H1 (cell line): ENCODE results near the gene RAB25. TPM values are rescaled to one million over a fixed set of nuclear protein-coding genes. Genes with fewer than 3 reads are reported as not detected.

Experiments used
- ASH2L ChIP-seq: fragments of 200-600, 300-600 bp; sonication (generic); IDR thresholded peaks from one replicate; pipeline ENCODE4 v1.7.1; 2017; ENCODE audit warnings: low read length
- ATF2 ChIP-seq: IDR thresholded peaks from 2 replicates; pipeline ENCODE4 v1.6.1; 2012; ENCODE audit warnings: low read length, inconsistent platforms
- CBX8 ChIP-seq: fragments of 300-800, 300-1000 bp; sonication (generic); IDR thresholded peaks from 2 replicates; pipeline ENCODE4 v1.7.1; 2016; ENCODE audit warnings: low read depth, low read length, borderline replicate concordance
- CREB1 ChIP-seq: IDR thresholded peaks from 2 replicates; pipeline ENCODE4 v1.6.1; 2012; ENCODE audit warnings: inconsistent platforms
- CTBP2 ChIP-seq: IDR thresholded peaks from 2 replicates; pipeline ENCODE4 v1.7.0; 2011; ENCODE audit warnings: borderline replicate concordance, mild to moderate bottlenecking, moderate library complexity, mixed read lengths, low read length; ENCODE audit not compliant: insufficient read depth, insufficient read length
- EGR1 ChIP-seq: IDR thresholded peaks from 2 replicates; pipeline ENCODE4 v1.6.1; 2011; ENCODE audit warnings: low read depth, low read length, borderline replicate concordance
- EP300 ChIP-seq, 2 experiments: IDR thresholded peaks; 1 replicate in 1 of 2; 2 replicates in 1 of 2; pipeline ENCODE4 v1.6.1; 2011 to 2012; ENCODE audit warnings: low read depth in 2 of 2, low read length in 2 of 2, mild to moderate bottlenecking in 2 of 2, borderline replicate concordance in 1 of 2, inconsistent platforms in 1 of 2, moderate library complexity in 1 of 2
- GTF2F1 ChIP-seq: IDR thresholded peaks from 2 replicates; pipeline ENCODE4 v1.6.1; 2012; ENCODE audit warnings: low read depth, low read length, improper control_type of control experiment, borderline replicate concordance
- HDAC2 ChIP-seq, 2 experiments: fragments of 300-600 bp in 1 of 2; sonication (generic) in 1 of 2; IDR thresholded peaks; 2 replicates each; pipeline ENCODE4 v1.6.1; 2011 to 2012; ENCODE audit warnings: low read depth in 2 of 2, low read length in 2 of 2, mild to moderate bottlenecking in 2 of 2, moderate library complexity in 2 of 2, borderline replicate concordance in 1 of 2, inconsistent platforms in 1 of 2
- JUN ChIP-seq: IDR thresholded peaks from 2 replicates; pipeline ENCODE4 v1.6.1; 2011; ENCODE audit warnings: low read depth, mild to moderate bottlenecking, improper control_type of control experiment, low read length
- MAX ChIP-seq: IDR thresholded peaks from 2 replicates; pipeline ENCODE4 v1.6.1; 2012; ENCODE audit warnings: inconsistent platforms
- NANOG ChIP-seq: IDR thresholded peaks from 2 replicates; pipeline ENCODE4 v1.6.1; 2011; ENCODE audit warnings: low read length, low read depth, mild to moderate bottlenecking, inconsistent platforms; ENCODE audit not compliant: insufficient read depth, poor library complexity, severe bottlenecking
- POLR2A ChIP-seq, 2 experiments: IDR thresholded peaks; 1 replicate in 1 of 2; 2 replicates in 1 of 2; pipeline ENCODE4 v1.6.1; 2011; ENCODE audit warnings: low read depth in 2 of 2, low read length in 2 of 2, mild to moderate bottlenecking in 2 of 2; ENCODE audit errors: control extremely low read depth in 1 of 2
- POLR2AphosphoS5 ChIP-seq: IDR thresholded peaks from 2 replicates; pipeline ENCODE4 v1.6.1; 2011; ENCODE audit warnings: low read depth, low read length
- POU5F1 ChIP-seq: IDR thresholded peaks from 2 replicates; pipeline ENCODE4 v1.6.1; 2011; ENCODE audit warnings: low read depth, mild to moderate bottlenecking, low read length, moderate library complexity
- RAD21 ChIP-seq, 2 experiments: IDR thresholded peaks in 1 of 2; conservative IDR thresholded peaks in 1 of 2; 2 replicates each; pipeline ENCODE4 v1.6.1; 2011; ENCODE audit warnings: low read depth in 2 of 2, low read length in 2 of 2, improper control_type of control experiment in 1 of 2, inconsistent platforms in 1 of 2, mild to moderate bottlenecking in 1 of 2, moderate library complexity in 1 of 2
- SIX5 ChIP-seq: IDR thresholded peaks from 2 replicates; pipeline ENCODE4 v1.6.1; 2011; ENCODE audit warnings: mild to moderate bottlenecking, low read depth, low read length
- SP1 ChIP-seq: IDR thresholded peaks from 2 replicates; pipeline ENCODE4 v1.6.1; 2011; ENCODE audit warnings: low read depth, low read length
- TAF1 ChIP-seq: IDR thresholded peaks from 2 replicates; pipeline ENCODE4 v1.6.1; 2011; ENCODE audit warnings: mild to moderate bottlenecking, low read depth, low read length
- TBP ChIP-seq: IDR thresholded peaks from 2 replicates; pipeline ENCODE4 v1.6.1; 2011; ENCODE audit warnings: low read depth, low read length, improper control_type of control experiment
- TCF12 ChIP-seq: IDR thresholded peaks from 2 replicates; pipeline ENCODE4 v1.6.1; 2011; ENCODE audit warnings: low read depth, mild to moderate bottlenecking, low read length
- YY1 ChIP-seq: IDR thresholded peaks from 2 replicates; pipeline ENCODE4 v1.6.1; 2011; ENCODE audit warnings: low read depth, mild to moderate bottlenecking, low read length
- polyA plus RNA-seq, 7 experiments: library from polyadenylated mRNA; depleted of rRNA in 3 of 7; stranded (reverse) in 5 of 7; unstranded in 2 of 7; fragments of >200 nt in 5 of 7; fragments of 200-250 nt in 2 of 7; gene quantifications; 1 replicate in 5 of 7; 2 replicates in 1 of 7; 4 replicates in 1 of 7; pipeline versions ENCODE4 v1.2.1 to v1.2.3, GENCODE V29; 2011 to 2013; ENCODE audit warnings: missing spikeins in 2 of 7, mixed read lengths in 2 of 7
- total RNA-seq: library from RNA; stranded (reverse); fragmentation: NEBNext Ultra II Directional; extraction: Animal tissue kit (Norgen Biotek cat#: 25700); gene quantifications from 2 replicates; pipeline ENCODE4 v1.2.1, GENCODE V29; 2021

The RAB25 gene
- total and polyA plus RNA-seq, 2 of the 8 experiments (the other 6 are each of a cell fraction or from before 2014, with no cell fraction given): 34.8 to 98.2 TPM

GRCh38 chr1:156082309-156083091 lies 21.5 kb downstream of the RAB25 start, which contains the start of gene MEX3A (continued):
- TF ChIP-seq EP300 (IDR thresholded peaks at IDR 0.05; ENCODE audit: borderline replicate concordance in 1 of 2, low read depth in 2 of 2, low read length in 2 of 2) (peak in 1 of 2 experiments; percentile 60; a peak in 1 of 3 replicates), CBX8 (no peak), GTF2F1 (peak; percentile 39; the same call in 1 of the 2 replicates), POLR2A (IDR thresholded peaks at IDR 0.05; ENCODE audit: control extremely low read depth in 1 of 2, low read depth in 2 of 2, low read length in 2 of 2) (peak; percentile 48 to 54; a peak in 2 of 3 replicates), RAD21 (IDR thresholded peaks at IDR 0.05 in 1 of 2, conservative IDR thresholded peaks at IDR 0.05 in 1 of 2; ENCODE audit: low read depth in 2 of 2, low read length in 2 of 2) (no peak), POLR2AphosphoS5 (peak; percentile 88), EGR1 (peak; percentile 82), ASH2L (peak; percentile 76), JUN (peak; percentile 32; the same call in 1 of the 2 replicates), SIX5 (peak; percentile 84), SP1 (peak; percentile 42; the same call in 1 of the 2 replicates), TAF1 (peak; percentile 61), CTBP2 (peak; percentile 55), CREB1 (peak; percentile 47; the same call in 1 of the 2 replicates), MAX (peak; percentile 36), YY1 (peak; percentile 48; the same call in 1 of the 2 replicates), POU5F1 (no peak), NANOG (peak; percentile 47), HDAC2 (IDR thresholded peaks at IDR 0.05; ENCODE audit: borderline replicate concordance in 1 of 2, low read depth in 2 of 2, low read length in 2 of 2) (no peak; a peak in 1 of 4 replicates), ATF2 (no peak), TCF12 (peak; percentile 58; the same call in 1 of the 2 replicates), TBP (peak; percentile 59; the same call in 1 of the 2 replicates)
